HUES48 (cell line): ENCODE data around the gene DYNC1LI1.
"Not testable (repeated sequence)": the region's sequence is repeated elsewhere in the genome, so short reads cannot be mapped to it uniquely, and the experiment has no call there.

Source experiments
- H3K27ac ChIP-seq: one replicate; pipeline ENCODE4 v1.7.0; 2013; ENCODE audit warnings: low read depth, low read length, inconsistent platforms
- H3K27me3 ChIP-seq: 2 replicates; pipeline ENCODE4 v1.6.1; 2013; ENCODE audit warnings: mild to moderate bottlenecking, low read length; ENCODE audit not compliant: control insufficient read depth, insufficient read depth
- H3K36me3 ChIP-seq: 2 replicates; pipeline ENCODE4 v1.6.1; 2013; ENCODE audit warnings: low read length; ENCODE audit not compliant: control insufficient read depth, insufficient read depth
- H3K4me1 ChIP-seq: 2 replicates; pipeline ENCODE4 v1.6.1; 2013; ENCODE audit warnings: mild to moderate bottlenecking, low read length; ENCODE audit not compliant: control insufficient read depth, insufficient read depth
- H3K4me3 ChIP-seq: 2 replicates; pipeline ENCODE4 v1.5.1; 2013; ENCODE audit warnings: mild to moderate bottlenecking, low read depth, low read length
- H3K9ac ChIP-seq: 2 replicates; pipeline ENCODE4 v1.6.1; 2013; ENCODE audit warnings: mild to moderate bottlenecking, low read depth, low read length, moderate library complexity
- H3K9me3 ChIP-seq: 2 replicates; pipeline ENCODE4 v1.6.1; 2013; ENCODE audit warnings: low read length; ENCODE audit not compliant: control insufficient read depth, insufficient read depth

DYNC1LI1 gene

DNA sequence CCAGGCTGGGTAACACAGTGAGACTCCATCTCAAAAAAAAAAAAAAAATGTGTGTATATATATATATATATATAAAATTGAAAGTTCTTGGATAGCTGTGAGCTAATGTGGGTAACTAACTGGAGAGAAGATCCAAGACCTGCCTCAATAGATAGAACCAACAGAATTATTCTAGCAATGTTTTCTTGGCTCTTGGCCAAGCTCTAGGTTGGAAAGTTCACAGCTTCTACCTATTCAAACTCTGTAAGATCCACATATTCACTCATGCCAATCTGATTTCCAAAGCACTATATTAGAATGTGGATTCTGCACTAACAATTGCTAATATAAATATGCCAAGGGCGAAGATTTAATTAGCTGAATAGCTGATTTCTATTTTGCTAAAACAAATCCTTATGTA, 38.2 kb downstream of the DYNC1LI1 start:
- H3K9ac ChIP-seq, result no peak overlapping the region
- H3K4me1 ChIP-seq, result no peaks in the 10 kb centered on the region
- no peaks in the 10 kb centered on the region for H3K27me3 ChIP-seq
- peaks cover 90% of the 10 kb centered on the region for H3K36me3 ChIP-seq
- H3K9me3 ChIP-seq, result no peaks in the 10 kb centered on the region
- H3K27ac ChIP-seq, result no peak overlapping the region
- no peak overlapping the region for H3K4me3 ChIP-seq

DNA sequence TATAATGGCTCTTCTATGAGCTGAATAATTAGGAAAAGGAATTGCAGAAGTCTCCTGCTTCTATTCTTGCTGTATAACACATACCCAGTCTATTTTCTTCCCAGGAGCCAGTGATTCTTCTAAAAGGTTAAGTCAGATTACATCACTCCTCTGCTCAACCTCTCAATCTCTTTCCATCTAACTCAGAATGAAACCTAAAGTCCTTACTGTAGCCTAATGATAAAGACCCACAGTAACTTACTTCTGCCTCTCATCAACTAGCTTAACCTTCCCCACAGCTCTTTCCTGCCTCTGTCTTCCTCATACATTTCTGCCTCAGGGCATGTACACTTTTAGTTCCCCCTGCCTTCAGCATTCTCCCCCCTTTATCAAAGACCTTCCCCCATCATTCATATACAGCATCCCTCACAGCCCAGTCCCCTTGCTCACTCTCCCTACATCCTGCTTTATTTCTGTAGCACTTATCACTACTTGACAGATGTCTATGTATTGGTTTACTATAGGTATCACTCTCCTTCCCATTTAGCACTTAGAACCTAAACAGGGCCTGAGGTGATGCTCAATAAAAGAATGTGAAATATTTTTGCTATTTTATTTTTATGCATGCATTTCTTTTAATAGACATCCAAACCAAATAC, 39.5 kb downstream of the DYNC1LI1 start:
- Histone ChIP-seq H3K27ac (no peak overlapping the region), H3K4me3 (no peak overlapping the region), H3K36me3 (peaks cover 91% of the 10 kb centered on the region)

DNA sequence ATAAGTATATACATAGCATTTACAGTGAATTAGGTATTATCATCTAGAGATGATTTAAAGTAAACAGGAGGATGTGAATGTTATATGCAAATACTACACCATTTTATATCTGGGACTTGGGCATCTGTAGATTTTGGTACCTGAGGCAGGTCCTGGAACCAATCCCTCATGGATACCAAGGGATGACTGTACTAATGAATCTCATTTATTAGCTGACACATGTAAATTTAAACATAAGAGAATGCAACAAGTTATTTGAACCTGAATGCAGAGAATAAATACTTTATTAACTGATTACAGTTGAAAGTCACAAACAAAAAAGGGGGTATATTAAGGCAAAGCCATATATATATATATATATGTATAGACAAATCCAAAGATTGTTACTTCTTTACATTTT, 44.9 kb downstream of the DYNC1LI1 start:
- H3K36me3 ChIP-seq, result peaks cover 58% of the 10 kb centered on the region
- no peaks in the 10 kb centered on the region for H3K4me1 ChIP-seq
- no peaks in the 10 kb centered on the region for H3K9me3 ChIP-seq
- H3K27ac ChIP-seq, result no peak overlapping the region
- no peaks in the 10 kb centered on the region for H3K27me3 ChIP-seq
- H3K4me3 ChIP-seq, result no peak overlapping the region
- no peak overlapping the region for H3K9ac ChIP-seq

More for the DNA sequence above, 39.5 kb downstream of the DYNC1LI1 start:
- Histone ChIP-seq H3K27me3 (no peaks in the 10 kb centered on the region), H3K9ac (no peak overlapping the region), H3K4me1 (no peaks in the 10 kb centered on the region), H3K9me3 (no peaks in the 10 kb centered on the region)

GRCh38 chr3:32522682-32523081, 48.0 kb downstream of the DYNC1LI1 start:
- no peak overlapping the region for H3K9ac ChIP-seq
- H3K36me3 ChIP-seq, result peaks cover 27% of the 10 kb centered on the region
- no peak overlapping the region for H3K4me3 ChIP-seq
- no peaks in the 10 kb centered on the region for H3K27me3 ChIP-seq
- H3K9me3 ChIP-seq, result no peaks in the 10 kb centered on the region
- H3K27ac ChIP-seq, result no peak overlapping the region
- H3K4me1 ChIP-seq, result no peaks in the 10 kb centered on the region

DNA sequence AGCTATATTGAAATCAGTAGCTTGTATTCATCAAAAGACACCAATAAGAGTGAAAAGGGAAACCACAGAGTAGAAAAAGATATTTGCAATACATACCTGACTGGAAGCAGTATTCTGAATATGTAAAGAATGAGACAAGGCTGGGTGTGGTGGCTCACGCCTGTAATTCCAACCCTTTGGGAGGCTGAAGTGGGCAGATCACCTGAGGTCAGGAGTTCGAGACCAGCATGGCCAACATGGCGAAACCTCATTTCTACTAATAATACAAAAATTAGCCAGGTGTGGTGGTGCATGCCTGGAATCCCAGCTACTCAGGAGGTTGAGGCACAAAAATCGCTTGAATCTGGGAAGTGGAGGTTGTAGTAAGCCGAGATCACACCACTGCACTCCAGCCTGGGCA, 51.7 kb downstream of the DYNC1LI1 start:
- not testable (repeated sequence) for H3K9ac ChIP-seq, H3K4me3 ChIP-seq, H3K4me1 ChIP-seq, H3K27me3 ChIP-seq, H3K9me3 ChIP-seq, H3K36me3 ChIP-seq, H3K27ac ChIP-seq

DNA sequence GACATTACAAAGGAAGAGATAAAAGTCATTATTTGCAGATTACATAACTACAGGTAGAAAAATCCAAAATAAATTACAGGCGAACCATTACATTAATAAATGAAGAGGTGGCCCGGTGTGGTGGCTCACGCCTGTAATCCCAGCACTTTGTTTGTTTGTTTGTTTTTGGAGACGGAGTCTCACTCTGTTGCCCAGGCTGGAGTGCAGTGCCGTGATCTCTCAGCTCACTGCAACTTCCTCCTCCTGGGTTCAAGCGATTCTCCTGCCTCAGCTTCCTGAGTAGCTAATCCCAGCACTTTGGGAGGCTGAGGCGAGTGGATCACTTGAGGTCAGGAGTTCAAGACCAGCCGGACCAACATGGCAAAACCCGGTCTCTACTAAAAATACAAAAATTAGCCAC, 53.9 kb downstream of the DYNC1LI1 start:
- H3K4me3 ChIP-seq, H3K9ac ChIP-seq, H3K4me1 ChIP-seq, H3K27ac ChIP-seq, H3K36me3 ChIP-seq, H3K27me3 ChIP-seq, H3K9me3 ChIP-seq: not testable (repeated sequence)

DNA sequence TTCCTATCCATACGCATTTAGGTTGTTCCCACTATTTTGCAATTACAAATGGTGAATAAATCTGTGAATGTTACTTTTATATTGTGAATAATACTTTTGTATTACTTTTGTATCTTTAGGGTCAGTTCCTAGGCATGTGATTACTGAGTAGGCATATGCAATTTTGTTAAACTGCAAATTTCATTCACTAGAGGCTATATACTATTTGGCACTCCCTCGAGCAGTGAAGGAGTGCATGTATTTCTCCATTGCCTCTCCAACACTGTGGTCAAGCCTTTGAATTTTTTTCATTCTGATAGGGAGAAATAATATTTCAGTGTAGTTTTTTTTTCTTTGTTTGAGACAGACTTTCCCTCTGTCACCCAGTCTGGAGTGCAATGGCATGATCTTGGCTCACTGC, 59.7 kb downstream of the DYNC1LI1 start:
- H3K4me1 ChIP-seq, result no peaks in the 10 kb centered on the region; the same call in 1 of the 2 replicates

DNA sequence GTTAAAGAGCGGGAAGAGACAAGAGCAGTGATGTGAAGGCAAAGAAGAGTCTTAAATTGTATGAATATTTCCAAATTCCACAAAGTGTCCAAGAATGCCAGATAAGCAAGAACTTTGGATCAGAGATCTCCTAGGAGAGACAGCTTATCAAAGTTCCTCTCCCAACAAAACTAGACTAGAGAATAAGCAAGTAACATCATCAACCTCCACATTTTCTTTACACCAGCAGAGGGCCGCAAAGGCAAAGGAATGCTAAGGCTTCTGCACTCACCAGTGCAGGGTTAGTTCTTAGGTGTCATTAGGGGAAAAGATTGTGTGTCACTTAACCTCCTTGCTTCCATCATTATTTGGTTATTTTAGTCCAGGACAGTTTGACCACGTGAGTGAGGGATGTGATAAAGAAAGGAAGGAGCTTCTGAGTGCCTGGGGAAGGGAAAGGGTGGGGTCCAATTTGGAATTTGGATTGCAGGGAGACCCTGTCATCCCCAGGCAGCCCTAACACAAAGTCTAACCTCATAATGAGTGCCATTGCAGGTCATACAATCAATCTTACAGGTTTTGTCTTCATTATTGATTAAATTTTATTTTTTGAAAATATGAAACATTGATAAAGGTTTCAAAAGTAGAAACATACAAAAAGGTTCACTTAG, 60.5 kb downstream of the DYNC1LI1 start:
- H3K36me3 ChIP-seq, result no peaks in the 10 kb centered on the region
- H3K27me3 ChIP-seq, result no peaks in the 10 kb centered on the region
- no peak overlapping the region for H3K4me3 ChIP-seq
- H3K27ac ChIP-seq, result no peak overlapping the region
- H3K9me3 ChIP-seq, result no peaks in the 10 kb centered on the region
- no peaks in the 10 kb centered on the region; the same call in 1 of the 2 replicates for H3K4me1 ChIP-seq
- no peak overlapping the region for H3K9ac ChIP-seq

More for the DNA sequence above, 59.7 kb downstream of the DYNC1LI1 start:
- H3K9me3 ChIP-seq, result no peaks in the 10 kb centered on the region
- no peak overlapping the region for H3K4me3 ChIP-seq
- no peaks in the 10 kb centered on the region for H3K27me3 ChIP-seq
- no peak overlapping the region for H3K9ac ChIP-seq
- no peak overlapping the region for H3K27ac ChIP-seq
- H3K36me3 ChIP-seq, result no peaks in the 10 kb centered on the region

DNA sequence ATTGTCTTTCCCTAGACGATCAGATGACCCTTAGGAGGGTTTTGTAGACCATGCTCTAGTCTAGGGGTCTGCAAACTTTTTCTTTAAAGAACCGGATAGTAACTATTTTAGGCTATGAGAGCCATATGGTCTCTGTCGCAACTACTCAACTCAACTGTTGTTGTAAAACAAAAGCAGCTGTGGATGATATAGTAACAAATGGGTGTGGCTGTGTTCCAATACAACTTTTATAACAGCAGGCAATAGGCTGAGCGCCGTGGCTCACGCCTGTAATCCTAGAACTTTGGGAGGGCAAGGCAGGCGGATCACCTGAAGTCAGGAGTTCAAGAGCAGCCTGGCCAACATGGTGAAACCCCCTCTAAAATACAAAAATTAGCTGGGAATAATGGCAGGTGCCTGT, 61.9 kb downstream of the DYNC1LI1 start:
- no peak overlapping the region for H3K27ac ChIP-seq

DNA sequence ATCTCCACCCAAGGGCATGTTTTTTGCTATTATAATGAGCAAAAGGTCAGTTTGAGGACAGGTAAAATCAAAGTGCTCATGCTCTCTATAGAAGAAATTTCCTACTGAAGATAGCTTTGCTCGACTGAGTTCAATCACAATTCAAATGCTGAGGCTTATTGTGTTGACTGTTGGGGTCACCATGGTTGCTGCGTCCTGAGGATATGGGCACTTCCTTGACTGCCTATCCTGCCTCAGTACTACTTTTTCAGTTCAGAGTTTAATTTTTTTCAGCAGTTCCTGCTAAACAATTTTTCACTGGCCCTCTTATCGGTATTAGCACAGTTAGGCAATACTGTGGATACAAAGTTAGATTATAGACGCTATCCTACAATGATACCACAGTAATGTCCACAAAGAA, 64.2 kb downstream of the DYNC1LI1 start:
- Histone ChIP-seq H3K9me3 (no peaks in the 10 kb centered on the region), H3K4me3 (no peak overlapping the region), H3K27me3 (no peaks in the 10 kb centered on the region), H3K9ac (no peak overlapping the region), H3K4me1 (peaks cover 14% of the 10 kb centered on the region), H3K36me3 (no peaks in the 10 kb centered on the region), H3K27ac (no peak overlapping the region)

More for the DNA sequence above, 61.9 kb downstream of the DYNC1LI1 start:
- Histone ChIP-seq H3K36me3 (no peaks in the 10 kb centered on the region), H3K9me3 (no peaks in the 10 kb centered on the region), H3K27me3 (no peaks in the 10 kb centered on the region), H3K4me1 (peaks cover 4% of the 10 kb centered on the region), H3K9ac (no peak overlapping the region), H3K4me3 (no peak overlapping the region)

- Histone ChIP-seq H3K27me3 (no peaks in the 10 kb centered on the region), H3K4me1 (peaks cover 14% of the 10 kb centered on the region), H3K36me3 (no peaks in the 10 kb centered on the region), H3K4me3 (peak overlapping the region; percentile 87), H3K9me3 (no peaks in the 10 kb centered on the region), H3K27ac (peak overlapping the region; percentile 93), H3K9ac (no peak overlapping the region; the same call in 1 of the 2 replicates)
These were observed 67.7 kb downstream of the DYNC1LI1 start for GRCh38 chr3:32502946-32503286.
